ENCODE data around the gene MED12L.

The MED12L gene

DNA sequence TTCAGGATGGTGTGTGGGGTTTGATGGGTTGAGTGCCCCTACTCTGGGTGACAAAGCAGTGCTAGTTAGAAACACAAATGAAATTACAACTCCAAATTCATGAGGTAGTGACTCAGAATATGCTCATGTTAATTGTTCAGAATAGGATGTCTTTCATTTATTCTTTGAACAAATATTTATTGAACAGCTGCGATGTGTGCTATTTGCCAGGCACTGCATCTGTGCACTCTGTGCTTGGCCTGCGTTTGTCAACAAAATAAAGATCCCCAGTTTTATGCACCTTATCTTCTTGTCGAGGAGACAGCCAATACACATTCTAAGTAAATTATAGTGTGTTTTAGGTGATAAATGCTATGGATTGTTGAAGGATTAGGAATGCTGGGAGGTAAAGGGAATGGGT lies 27.3 kb downstream of the MED12L start:
- no peak for DNase-seq (ENCODE audit: low spot score)
- TF ChIP-seq CTCF (IDR thresholded peaks at IDR 0.05; ENCODE audit: extremely low read depth, insufficient read depth, missing control alignments), result no peak
- in situ Hi-C loops (cut with MboI; ENCODE audit: low pct_unique_long_range_greater_than_20kb, low sequenced_read_pairs, unreplicated experiment), result no loop called here

GRCh38 chr3:151113343-151113742 lies 27.9 kb downstream of the MED12L start:
- no peak for DNase-seq (ENCODE audit: low spot score)
- TF ChIP-seq CTCF (IDR thresholded peaks at IDR 0.05; ENCODE audit: extremely low read depth, insufficient read depth, missing control alignments), result no peak
- in situ Hi-C loops (cut with MboI; ENCODE audit: low pct_unique_long_range_greater_than_20kb, low sequenced_read_pairs, unreplicated experiment), result no loop called here

GRCh38 chr3:151117047-151117446 lies 31.6 kb downstream of the MED12L start:
- no peak for TF ChIP-seq CTCF (IDR thresholded peaks at IDR 0.05; ENCODE audit: extremely low read depth, insufficient read depth, missing control alignments)
- no peak for DNase-seq (ENCODE audit: low spot score)
- in situ Hi-C loops (cut with MboI; ENCODE audit: low pct_unique_long_range_greater_than_20kb, low sequenced_read_pairs, unreplicated experiment), result no loop called here

DNA sequence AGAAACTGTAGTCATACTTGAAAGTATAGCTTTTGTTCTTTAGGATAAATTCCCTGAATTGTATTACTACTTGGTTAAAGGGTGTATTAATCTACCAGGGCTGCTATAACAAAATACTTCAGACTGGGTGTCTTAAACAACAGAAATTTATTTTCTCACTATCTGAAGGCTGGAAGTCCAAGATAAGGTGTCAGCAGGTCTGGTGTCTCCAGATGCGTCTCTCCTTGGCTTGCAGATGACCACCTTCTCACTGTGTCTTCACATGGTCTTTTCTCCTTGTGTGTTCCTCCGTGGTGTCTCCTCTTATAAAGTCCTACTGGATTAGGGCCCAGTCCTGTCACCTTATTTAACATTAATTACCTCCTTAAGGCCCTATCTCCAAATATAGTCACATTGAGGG lies 33.7 kb downstream of the MED12L start:
- DNase-seq (ENCODE audit: low spot score), result no peak
- in situ Hi-C loops (cut with MboI; ENCODE audit: low pct_unique_long_range_greater_than_20kb, low sequenced_read_pairs, unreplicated experiment), result no loop called here
- no peak for TF ChIP-seq CTCF (IDR thresholded peaks at IDR 0.05; ENCODE audit: extremely low read depth, insufficient read depth, missing control alignments)

DNA sequence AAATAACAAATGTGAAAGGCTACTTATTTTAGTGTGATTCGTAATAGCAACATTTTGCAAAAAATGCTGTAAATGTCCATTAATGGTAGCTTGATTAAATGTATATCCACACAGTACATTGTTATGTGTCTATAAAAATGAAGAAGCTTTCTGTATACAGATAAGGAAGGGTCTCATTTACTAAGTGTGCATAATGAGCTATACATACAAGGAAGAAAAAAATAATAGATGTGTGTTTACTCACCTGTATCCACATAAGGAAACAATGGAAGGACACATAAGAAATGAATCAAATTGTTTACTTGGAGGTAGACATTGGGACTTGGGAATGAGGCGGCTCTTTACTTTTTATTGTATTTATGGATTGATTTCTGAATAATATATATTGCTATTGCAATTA lies 34.9 kb downstream of the MED12L start:
- in situ Hi-C loops (cut with MboI; ENCODE audit: low pct_unique_long_range_greater_than_20kb, low sequenced_read_pairs, unreplicated experiment), result no loop called here
- no peak for DNase-seq (ENCODE audit: low spot score)
- no peak for TF ChIP-seq CTCF (IDR thresholded peaks at IDR 0.05; ENCODE audit: extremely low read depth, insufficient read depth, missing control alignments)

- no peak for TF ChIP-seq CTCF (IDR thresholded peaks at IDR 0.05; ENCODE audit: extremely low read depth, insufficient read depth, missing control alignments)
Measured at GRCh38 chr3:151121016-151121415, 35.6 kb downstream of the MED12L start.

DNA sequence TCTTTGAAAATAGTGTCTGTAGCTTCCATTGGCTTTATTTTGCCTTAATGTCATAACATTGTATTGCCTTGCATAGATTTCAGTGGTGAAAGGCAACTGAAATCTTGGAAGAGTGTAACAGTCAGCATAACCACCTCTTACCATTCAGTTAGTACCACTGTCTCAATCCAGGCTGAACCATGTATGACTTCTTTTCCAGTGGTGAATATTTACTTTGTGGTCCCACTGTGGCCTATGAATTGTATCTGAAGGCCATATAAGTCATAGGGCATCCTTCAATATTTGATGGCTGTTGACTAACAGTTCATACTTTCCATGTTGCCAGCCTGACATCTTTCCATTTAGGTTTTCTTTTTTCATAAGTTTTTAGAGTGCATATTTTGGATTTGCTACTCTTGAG lies 38.4 kb downstream of the MED12L start:
- in situ Hi-C loops (cut with MboI; ENCODE audit: low pct_unique_long_range_greater_than_20kb, low sequenced_read_pairs, unreplicated experiment), result no loop called here

More at GRCh38 chr3:151121016-151121415, 35.6 kb downstream of the MED12L start:
- no peak for DNase-seq (ENCODE audit: low spot score)
- in situ Hi-C loops (cut with MboI; ENCODE audit: low pct_unique_long_range_greater_than_20kb, low sequenced_read_pairs, unreplicated experiment), result no loop called here

More for the DNA sequence above, 38.4 kb downstream of the MED12L start:
- no peak for TF ChIP-seq CTCF (IDR thresholded peaks at IDR 0.05; ENCODE audit: extremely low read depth, insufficient read depth, missing control alignments)
- no peak for DNase-seq (ENCODE audit: low spot score)

Measured in GM13977 (cell line).